ENCODE results near the gene DDX41. TPM values are rescaled to one million over a fixed set of nuclear protein-coding genes. Genes with fewer than 3 reads are reported as not detected.

DDX41 gene
- total and polyA plus RNA-seq, 2 of the 13 experiments (the other 11 are each of a cell fraction or from before 2014, with no cell fraction given): 62.8 to 105 TPM

DNA sequence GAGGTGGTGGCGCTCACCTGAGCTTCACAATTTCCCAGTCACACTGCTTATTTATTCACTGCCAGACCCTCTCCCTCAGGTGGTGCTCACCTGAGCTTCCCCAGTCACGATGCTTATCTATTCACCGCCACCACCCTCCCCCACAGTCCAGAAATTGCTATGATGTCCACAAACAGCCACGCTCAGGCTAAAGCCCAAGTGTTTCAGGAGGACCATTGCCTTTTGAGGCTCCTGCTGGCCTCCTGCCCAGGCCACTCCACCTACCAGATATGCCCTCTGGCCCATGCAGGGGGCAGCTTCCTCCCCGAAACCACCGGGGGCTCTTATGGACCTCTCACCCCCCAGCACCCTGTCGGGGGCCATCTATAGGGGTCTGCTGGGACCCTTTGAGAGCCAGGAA lies 23.9 kb downstream of the DDX41 start (continued):
- TF ChIP-seq NFIB (CRISPR knock-in tag; IDR thresholded peaks at IDR 0.05; ENCODE audit: borderline replicate concordance) (no peak), ATF6 (CRISPR knock-in tag; conservative IDR thresholded peaks at IDR 0.05) (no peak), ZBTB43 (CRISPR knock-in tag; conservative IDR thresholded peaks at IDR 0.05) (no peak), GATAD1 (CRISPR knock-in tag; IDR thresholded peaks at IDR 0.05) (no peak)

GRCh38 chr5:177491983-177492746 lies 24.6 kb downstream of the DDX41 start:
- BruUV-seq (replicated peaks): no TSS peak
- Histone ChIP-seq H3K4me3 (replicated peaks in 1 of 3; ENCODE audit: insufficient read depth in 1 of 3, low read depth in 2 of 3, low read length in 3 of 3) (no peak overlapping the region), H3K27me3 (ENCODE audit: control insufficient read depth in 1 of 2, insufficient read depth in 2 of 2, low read length in 2 of 2) (no peaks in the 10 kb centered on the region), H3K79me2 (ENCODE audit: insufficient read depth, low read length) (no peaks in the 10 kb centered on the region), H3K4me1 (ENCODE audit: insufficient read depth, low read length) (peaks cover 28% of the 10 kb centered on the region), H3K9ac (ENCODE audit: insufficient read depth, low read depth, low read length) (no peak overlapping the region), H3K36me3 (replicated peaks in 1 of 2; ENCODE audit: control insufficient read depth in 1 of 2, insufficient read depth in 2 of 2, low read length in 2 of 2) (peaks cover 14 to 17% of the 10 kb centered on the region in 2 experiments; a peak in 4 of 5 replicates), H3K4me2 (ENCODE audit: low read depth, low read length) (no peak overlapping the region), H3K9me3 (ENCODE audit: low read length) (no peaks in the 10 kb centered on the region), H3K27ac (ENCODE audit: extremely low read length, insufficient read depth, low read length) (no peak overlapping the region), H4K20me1 (ENCODE audit: insufficient read depth, low read length) (peaks cover 15% of the 10 kb centered on the region; the same call in 1 of the 2 replicates), H2AFZ (ENCODE audit: low read length) (no peak overlapping the region)
- FAIRE-seq: no peak
- CTCF ChIA-PET (ENCODE audit: low intra/inter-chr PET ratio, low total read pairs): interaction anchor here (1.3 to 3.0 kb wide), 4 partner anchors 9 to 108 kb away, joined by 3 to 37 read pairs (median 8); partner anchors contain the start of gene B4GALT7
- in situ Hi-C loops (cut with HindIII; ENCODE audit: extremely low pct_ligation_motif_present, low pct_unique_long_range_greater_than_20kb): no loop called here
- intact Hi-C loops (cut with micrococcal nuclease; ENCODE audit: unreplicated experiment): no loop called here
- POLR2A ChIA-PET: no interaction called here
- DNase-seq (ENCODE audit: low spot score): no peak
- WGBS (ENCODE audit: low lambda C conversion rate): 96% methylated on average over 35 of the region's 54 CpGs
- no peak for ATAC-seq
- TF ChIP-seq HNRNPL (IDR thresholded peaks at IDR 0.05; ENCODE audit: low read depth, low read length): peak; percentile 37; the same call in 1 of the 2 replicates
- peak; percentile 39; the same call in 1 of the 2 replicates for TF ChIP-seq RBFOX2 (IDR thresholded peaks at IDR 0.05; ENCODE audit: low read depth, low read length)
- no peak for TF ChIP-seq ZNF574 (CRISPR knock-in tag; IDR thresholded peaks at IDR 0.05)
- TF ChIP-seq ZNF282 (IDR thresholded peaks at IDR 0.05; ENCODE audit: partially characterized antibody): no peak
- TF ChIP-seq ZC3H4 (CRISPR knock-in tag; IDR thresholded peaks at IDR 0.05; ENCODE audit: borderline replicate concordance): no peak
- TF ChIP-seq AGO2 (optimal IDR thresholded peaks at IDR 0.05; ENCODE audit: low read depth, low read length): peak; percentile 66
- TF ChIP-seq, protein P1, sequence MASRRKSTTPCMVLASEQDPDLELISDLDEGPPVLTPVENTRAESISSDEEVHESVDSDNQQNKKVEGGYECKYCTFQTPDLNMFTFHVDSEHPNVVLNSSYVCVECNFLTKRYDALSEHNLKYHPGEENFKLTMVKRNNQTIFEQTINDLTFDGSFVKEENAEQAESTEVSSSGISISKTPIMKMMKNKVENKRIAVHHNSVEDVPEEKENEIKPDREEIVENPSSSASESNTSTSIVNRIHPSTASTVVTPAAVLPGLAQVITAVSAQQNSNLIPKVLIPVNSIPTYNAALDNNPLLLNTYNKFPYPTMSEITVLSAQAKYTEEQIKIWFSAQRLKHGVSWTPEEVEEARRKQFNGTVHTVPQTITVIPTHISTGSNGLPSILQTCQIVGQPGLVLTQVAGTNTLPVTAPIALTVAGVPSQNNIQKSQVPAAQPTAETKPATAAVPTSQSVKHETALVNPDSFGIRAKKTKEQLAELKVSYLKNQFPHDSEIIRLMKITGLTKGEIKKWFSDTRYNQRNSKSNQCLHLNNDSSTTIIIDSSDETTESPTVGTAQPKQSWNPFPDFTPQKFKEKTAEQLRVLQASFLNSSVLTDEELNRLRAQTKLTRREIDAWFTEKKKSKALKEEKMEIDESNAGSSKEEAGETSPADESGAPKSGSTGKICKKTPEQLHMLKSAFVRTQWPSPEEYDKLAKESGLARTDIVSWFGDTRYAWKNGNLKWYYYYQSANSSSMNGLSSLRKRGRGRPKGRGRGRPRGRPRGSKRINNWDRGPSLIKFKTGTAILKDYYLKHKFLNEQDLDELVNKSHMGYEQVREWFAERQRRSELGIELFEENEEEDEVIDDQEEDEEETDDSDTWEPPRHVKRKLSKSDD (CRISPR knock-in tag; IDR thresholded peaks at IDR 0.05; ENCODE audit: low read depth): 0 out of 2 replicates have a peak, but pooled peaks have one; percentile 1

Measured in HepG2 (cell line).